ENCODE measurements around the gene NDUFA6.
"Not testable (repeated sequence)": the region's sequence is repeated elsewhere in the genome, so short reads cannot be mapped to it uniquely, and the experiment has no call there.

NDUFA6 gene

DNA sequence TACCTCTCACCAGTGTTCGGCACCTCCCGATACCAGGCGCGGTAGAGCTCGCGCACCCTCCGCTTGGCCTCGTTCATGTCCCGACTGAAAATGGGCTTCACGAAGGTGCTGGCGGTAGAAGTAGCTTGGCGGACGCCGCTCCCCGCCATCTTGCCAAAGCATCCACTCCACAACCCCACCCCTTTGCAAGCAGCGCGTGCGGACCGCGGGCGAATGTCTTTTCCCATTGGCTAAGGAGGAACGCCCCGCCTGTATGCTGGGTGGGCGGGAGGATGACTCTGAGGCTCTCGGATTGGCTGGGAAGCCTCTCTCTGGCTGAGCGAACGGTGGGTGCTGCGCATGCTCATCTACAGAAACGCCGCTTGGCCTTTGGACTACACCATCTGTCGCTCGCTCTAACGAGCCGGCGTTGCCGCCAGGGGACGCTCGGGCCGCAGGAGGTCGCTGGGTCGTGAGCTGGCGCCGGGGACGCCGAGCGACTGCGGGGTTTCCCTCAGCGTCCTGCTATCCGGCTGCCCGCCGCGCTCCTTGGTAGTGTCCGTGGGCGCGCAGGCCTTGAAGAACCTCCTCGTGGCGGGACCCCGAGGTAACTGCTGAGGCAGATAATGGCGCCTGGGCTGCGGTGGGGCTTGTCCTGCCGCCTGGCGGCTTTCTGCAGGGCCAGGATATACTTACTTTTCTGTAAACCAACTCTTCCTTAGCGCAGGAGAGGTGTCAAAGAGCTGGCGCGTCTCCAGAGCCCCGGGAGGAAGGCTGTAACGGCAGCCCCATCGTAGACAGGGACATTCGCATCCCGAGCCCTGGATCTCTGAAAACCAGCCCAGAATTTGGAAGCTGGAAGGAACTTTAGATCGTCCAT, at the start of gene NDUFA6:
NDUFA6 (minus strand) TSS at position 177 of the 859 bp plus-strand sequence; CDS start at position 149, 28 bp downstream.
- DNase-seq: peak; percentile 96 to 98

GRCh38 chr22:42140153-42140552, 49.6 kb upstream of the NDUFA6 start:
- DNase-seq: not testable (repeated sequence)

DNA sequence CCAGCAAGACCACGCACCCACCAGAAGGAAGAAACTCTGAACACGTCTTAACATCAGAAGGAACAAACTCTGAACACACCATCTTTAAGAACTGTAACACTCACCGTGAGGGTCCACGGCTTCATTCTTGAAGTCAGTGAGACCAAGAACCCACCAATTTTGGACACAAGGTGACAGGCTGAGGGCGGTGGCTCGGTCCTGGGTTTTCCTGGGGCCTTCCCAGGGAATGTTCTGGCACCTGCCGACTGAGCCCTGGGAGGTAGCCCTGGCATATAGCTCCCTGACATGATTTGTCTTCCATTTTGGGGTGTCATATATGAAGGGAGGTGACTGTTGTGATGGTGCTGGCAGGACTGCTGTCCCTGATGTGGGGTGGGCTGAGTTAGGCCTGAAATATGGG, 48.9 kb upstream of the NDUFA6 start:
- not testable (repeated sequence) for DNase-seq

DNA sequence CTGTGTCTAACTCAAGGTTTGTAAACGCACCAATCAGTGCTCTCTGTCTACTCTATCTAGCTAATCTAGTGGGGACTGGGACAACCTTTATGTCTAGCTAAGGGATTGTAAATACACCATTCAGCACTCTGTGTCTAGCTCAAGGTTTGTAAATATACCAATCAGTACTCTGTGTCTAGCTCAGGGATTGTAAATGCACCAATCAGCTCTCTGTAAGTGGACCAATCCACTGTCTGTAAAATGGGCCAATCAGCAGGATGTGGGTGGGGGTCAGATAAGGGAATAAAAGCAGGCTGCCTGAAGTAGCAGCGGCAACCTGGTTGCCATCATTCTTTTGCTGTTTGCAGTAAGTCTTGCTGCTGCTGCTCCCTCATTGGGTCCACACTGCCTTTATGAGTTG, 48.4 kb upstream of the NDUFA6 start:
- no peak for DNase-seq

DNA sequence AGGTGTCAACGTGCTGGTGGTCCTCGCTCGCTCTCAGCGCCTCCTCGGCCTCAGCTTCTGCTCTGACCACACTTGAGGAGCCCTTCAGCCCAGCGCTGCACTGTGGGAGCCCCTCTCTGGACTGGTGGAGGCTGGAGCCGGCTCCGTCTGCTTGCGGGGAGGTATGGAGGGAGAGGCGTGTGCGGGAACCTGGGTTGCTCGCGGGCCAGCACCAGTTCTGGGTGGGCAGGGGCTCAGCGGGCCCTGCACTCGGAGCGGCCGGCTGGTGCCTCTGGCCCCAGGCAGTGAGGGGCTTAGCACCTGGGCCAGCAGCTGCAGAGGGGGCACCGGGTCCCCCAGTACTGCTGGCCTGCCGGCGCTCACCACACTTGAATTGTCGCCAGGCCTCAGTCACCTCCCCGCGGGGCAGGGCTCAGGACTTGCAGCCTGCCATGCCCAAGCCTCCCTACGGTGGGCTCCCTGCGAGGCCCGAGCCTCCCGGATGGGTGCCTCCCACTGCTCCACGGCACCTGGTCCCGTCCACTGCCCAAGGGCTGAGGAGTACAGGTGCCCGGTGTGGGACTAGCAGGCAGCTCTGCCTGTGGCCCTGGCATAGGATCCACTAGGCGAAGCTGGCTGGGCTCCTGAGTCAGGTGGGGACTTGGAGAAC, 47.7 kb upstream of the NDUFA6 start:
- no peak for DNase-seq

- not testable (repeated sequence) for DNase-seq
These were observed 45.1 kb upstream of the NDUFA6 start for GRCh38 chr22:42135688-42136087.

GRCh38 chr22:42134100-42135020, 43.8 kb upstream of the NDUFA6 start:
- no peak for DNase-seq

DNA sequence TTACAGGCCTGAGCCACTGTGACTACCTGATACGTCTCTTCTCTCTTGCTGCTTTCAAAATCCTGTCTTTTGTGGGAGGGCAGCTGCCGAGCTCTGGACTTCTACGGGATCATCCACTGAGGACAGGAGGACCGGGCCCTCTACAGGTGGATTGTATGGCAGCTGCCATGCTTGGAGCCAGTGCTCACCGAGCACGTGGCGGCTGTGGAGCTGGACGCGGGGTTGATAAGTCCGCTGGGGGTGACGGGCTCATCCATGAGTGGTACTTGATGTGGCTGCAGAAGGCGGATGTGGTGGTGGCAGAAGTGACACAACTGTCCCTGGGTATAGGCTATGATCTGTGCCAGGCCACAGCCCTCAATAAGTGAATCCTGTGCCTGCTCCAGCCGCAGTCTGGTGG, 41.9 kb upstream of the NDUFA6 start:
- DNase-seq: no peak

GRCh38 chr22:42131562-42131961, 41.0 kb upstream of the NDUFA6 start:
- no peak for DNase-seq

DNA sequence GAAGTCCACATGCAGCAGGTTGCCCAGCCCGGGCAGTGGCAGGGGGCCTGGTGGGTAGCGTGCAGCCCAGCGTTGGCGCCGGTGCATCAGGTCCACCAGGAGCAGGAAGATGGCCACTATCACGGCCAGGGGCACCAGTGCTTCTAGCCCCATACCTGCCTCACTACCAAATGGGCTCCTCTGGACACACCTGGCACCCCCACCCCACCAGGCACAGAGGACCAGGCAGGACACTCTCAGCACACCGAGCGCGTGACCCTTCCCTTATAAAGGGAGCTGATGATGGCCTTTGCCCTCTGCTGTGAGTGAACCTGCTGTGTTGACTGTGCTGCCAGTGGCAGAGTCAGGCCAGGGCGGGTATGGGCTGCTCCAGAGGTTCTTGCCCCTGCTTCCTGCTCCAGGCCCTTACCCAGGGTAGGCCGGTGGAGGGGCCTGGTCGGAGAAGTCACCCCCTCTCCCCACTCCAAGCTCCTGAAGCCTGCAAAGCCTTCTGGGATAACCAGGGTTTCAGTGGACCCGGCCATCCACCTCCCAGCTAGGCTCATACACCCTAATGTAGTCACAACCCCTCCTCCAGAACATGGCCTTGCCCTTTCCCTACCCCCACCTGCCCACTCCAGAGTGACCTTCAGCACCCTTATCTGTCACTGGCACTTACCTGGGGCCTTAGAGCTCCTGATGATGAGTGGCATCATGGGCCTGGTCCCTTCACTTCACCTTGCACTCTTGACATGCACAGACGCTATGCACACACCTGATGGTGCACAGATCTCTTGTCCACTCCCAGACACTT, 40.3 kb upstream of the NDUFA6 start, which contains the start of gene CYP2D6:
CYP2D6 (minus strand) TSS at position 172 of the 793 bp plus-strand sequence; CDS start at position 153, 19 bp downstream.
- DNase-seq: not testable (repeated sequence)

DNA sequence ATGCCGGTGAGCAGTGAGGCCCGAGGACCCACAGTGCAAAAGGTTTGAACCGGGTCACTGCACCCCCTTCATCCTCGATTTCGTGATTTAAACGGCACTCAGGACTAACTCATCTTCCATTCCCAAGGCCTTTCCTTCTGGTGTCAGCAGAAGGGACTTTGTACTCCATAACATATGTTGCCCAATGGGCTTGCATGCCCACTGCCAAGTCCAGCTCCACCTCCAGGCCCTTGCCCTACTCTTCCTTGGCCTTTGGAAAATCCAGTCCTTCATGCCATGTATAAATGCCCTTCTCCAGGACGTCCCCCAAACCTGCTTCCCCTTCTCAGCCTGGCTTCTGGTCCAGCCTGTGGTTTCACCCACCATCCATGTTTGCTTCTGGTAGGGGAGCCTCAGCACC, 39.6 kb upstream of the NDUFA6 start:
- not testable (repeated sequence) for DNase-seq

DNA sequence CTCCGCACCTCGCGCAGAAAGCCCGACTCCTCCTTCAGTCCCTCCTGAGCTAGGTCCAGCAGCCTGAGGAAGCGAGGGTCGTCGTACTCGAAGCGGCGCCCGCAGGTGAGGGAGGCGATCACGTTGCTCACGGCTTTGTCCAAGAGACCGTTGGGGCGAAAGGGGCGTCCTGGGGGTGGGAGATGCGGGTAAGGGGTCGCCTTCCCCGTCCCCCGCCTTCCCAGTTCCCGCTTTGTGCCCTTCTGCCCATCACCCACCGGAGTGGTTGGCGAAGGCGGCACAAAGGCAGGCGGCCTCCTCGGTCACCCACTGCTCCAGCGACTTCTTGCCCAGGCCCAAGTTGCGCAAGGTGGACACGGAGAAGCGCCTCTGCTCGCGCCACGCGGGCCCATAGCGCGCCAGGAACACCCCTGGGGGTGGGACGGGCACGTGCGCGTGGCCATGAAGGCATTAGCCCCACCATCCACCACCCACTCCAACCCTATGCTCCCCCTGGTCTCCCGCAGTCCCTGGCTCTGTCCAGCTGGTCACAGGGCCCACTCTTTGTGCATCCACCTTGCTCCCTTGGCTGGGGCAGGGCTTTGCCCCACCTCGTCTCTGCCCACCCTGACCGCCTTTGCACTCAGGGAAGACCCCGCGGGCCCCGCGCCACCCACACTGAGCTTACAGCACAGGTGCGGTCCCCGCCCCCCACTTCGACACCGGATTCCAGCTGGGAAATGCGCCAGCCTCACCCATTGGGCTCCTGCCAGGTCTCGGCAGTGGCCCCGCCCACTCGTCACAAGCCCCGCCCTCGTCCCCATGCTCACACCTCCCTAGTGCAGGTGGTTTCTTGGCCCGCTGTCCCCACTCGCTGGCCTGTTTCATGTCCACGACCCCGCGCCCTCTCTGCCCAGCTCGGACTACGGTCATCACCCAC, 38.5 kb upstream of the NDUFA6 start:
- DNase-seq: peak in 1 of 2 donors; percentile 42

DNA sequence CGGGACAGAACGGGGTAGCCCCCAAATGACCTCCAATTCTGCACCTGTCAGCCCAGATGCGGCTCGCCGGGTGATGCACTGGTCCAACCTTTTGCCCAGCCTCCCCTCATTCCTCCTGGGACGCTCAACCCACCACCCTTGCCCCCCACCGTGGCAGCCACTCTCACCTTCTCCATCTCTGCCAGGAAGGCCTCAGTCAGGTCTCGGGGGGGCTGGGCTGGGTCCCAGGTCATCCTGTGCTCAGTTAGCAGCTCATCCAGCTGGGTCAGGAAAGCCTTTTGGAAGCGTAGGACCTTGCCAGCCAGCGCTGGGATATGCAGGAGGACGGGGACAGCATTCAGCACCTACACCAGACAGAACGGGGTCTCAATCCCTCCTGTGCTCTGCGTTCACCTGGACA, 37.4 kb upstream of the NDUFA6 start:
- DNase-seq: not testable (repeated sequence)

- DNase-seq: no peak
These were observed 37.0 kb upstream of the NDUFA6 start for GRCh38 chr22:42127606-42128005.

DNA sequence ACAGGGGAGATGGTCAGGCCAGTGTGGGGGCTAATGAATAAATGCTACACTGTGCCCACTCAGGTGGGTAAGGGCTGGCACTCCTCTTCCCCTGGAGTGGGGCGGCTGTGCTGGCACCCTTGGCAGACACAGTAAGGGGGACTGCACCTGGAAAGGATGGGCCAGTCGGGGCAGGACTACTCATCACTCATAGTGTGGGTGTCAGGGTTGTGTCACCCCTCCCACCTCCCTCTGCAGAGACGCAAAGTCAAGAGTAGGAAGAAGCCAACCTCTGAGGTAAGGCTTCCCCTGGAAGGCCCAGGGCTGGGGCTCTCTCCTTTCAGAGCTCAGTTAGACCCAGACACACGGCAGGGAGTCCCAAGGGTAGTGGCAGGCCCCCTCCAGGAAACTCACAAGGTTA, 33.0 kb upstream of the NDUFA6 start:
- DNase-seq: not testable (repeated sequence)

DNA sequence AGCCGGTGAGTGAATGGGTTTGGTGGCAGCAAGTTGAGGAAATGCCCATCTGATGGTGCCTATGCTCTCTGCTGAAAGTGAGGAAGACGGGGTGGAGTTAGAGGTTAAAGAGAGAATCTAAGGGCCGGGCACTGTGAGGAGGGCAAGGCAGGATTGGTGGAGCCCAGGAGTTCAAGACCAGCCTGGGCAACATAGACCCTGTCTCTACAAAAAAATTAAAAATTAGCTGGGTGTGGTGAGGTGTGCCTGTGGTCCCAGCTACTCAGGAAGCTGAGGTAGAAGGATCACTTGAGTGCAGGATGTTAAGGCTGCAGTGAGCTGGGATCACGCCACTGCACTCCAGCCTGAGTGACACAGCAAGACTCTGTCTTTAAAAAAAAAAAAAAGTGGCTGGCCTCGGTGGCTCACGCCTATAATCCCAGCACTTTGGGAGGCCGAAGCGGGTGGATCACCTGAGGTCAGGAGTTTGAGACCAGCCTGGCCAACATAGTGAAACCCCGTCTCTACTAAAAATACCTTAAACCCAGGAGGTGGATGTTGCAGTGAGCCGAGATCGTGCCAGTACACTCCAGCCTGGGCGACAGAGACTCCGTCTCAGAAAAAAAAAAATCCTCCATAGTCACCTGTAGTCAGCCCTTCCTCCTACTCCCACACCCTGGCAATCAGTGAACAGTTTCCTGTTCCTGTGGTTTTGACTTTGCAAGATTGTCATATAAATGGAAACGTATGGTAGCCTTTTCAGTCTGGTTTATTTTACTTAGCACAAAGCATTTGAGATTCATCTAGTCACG, 29.9 kb upstream of the NDUFA6 start:
- peak; percentile 41 to 46 for DNase-seq

GRCh38 chr22:42116848-42117424, 26.4 kb upstream of the NDUFA6 start:
- no peak for DNase-seq

- DNase-seq: not testable (repeated sequence)
These were observed 24.9 kb upstream of the NDUFA6 start for GRCh38 chr22:42115420-42115830.

GRCh38 chr22:42114721-42115120, 24.1 kb upstream of the NDUFA6 start:
- DNase-seq: no peak

GRCh38 chr22:42112793-42113192, 22.2 kb upstream of the NDUFA6 start:
- not testable (repeated sequence) for DNase-seq
